ENCODE results near the gene CEP41. TPM values are rescaled to one million over a fixed set of nuclear protein-coding genes. Genes with fewer than 3 reads are reported as not detected.
A peak's percentile ranks its signal among the peaks of the same experiment; 100 is the strongest.

CEP41 gene
- total RNA-seq, 2 donors from 2014 or later = 11.4 to 13.0 TPM

GRCh38 chr7:130433301-130433700 lies 7.5 kb downstream of the CEP41 start:
- Mint-ChIP-seq H3K4me1 (no peaks in the 10 kb centered on the region), H3K27me3 (ENCODE audit: insufficient read depth) (no peaks in the 10 kb centered on the region), H3K4me3 (no peak overlapping the region), H3K27ac (no peak overlapping the region), H3K9me3 (no peaks in the 10 kb centered on the region), H3K36me3 (ENCODE audit: low read depth) (peaks cover 2% of the 10 kb centered on the region)
- Histone ChIP-seq H3K9me3 (ENCODE audit: control insufficient read depth, low read length) (no peaks in the 10 kb centered on the region), H3K27ac (ENCODE audit: low read depth, low read length) (no peak overlapping the region), H3K4me3 (ENCODE audit: low read length) (no peak overlapping the region), H3K9ac (ENCODE audit: extremely low read depth, low read length, poor library complexity, severe bottlenecking) (no peak overlapping the region), H3K4me1 (ENCODE audit: control insufficient read depth, insufficient read depth, low read length) (no peaks in the 10 kb centered on the region), H3K36me3 (ENCODE audit: control insufficient read depth, insufficient read depth, low read length) (no peaks in the 10 kb centered on the region), H3K27me3 (ENCODE audit: control insufficient read depth, insufficient read depth, low read length, poor library complexity, severe bottlenecking) (no peaks in the 10 kb centered on the region)
- no peak for TF ChIP-seq CTCF (conservative IDR thresholded peaks at IDR 0.05)
- no peak for DNase-seq
- WGBS, 2 experiments (ENCODE audit: insufficient coverage in 1 of 2, insufficient read length in 1 of 2) = 92 to 94% methylated on average over 1 of the region's 1 CpG

- Histone ChIP-seq H3K9ac (ENCODE audit: extremely low read depth, low read length, poor library complexity, severe bottlenecking) (no peak overlapping the region), H3K27me3 (ENCODE audit: control insufficient read depth, insufficient read depth, low read length, poor library complexity, severe bottlenecking) (no peaks in the 10 kb centered on the region), H3K27ac (ENCODE audit: low read depth, low read length) (no peak overlapping the region), H3K4me1 (ENCODE audit: control insufficient read depth, insufficient read depth, low read length) (no peaks in the 10 kb centered on the region), H3K4me3 (ENCODE audit: low read length) (no peak overlapping the region), H3K36me3 (ENCODE audit: control insufficient read depth, insufficient read depth, low read length) (no peaks in the 10 kb centered on the region), H3K9me3 (ENCODE audit: control insufficient read depth, low read length) (no peaks in the 10 kb centered on the region)
- Mint-ChIP-seq H3K9me3 (no peaks in the 10 kb centered on the region), H3K27ac (no peak overlapping the region), H3K4me1 (no peaks in the 10 kb centered on the region), H3K4me3 (no peak overlapping the region), H3K27me3 (ENCODE audit: insufficient read depth) (no peaks in the 10 kb centered on the region), H3K36me3 (ENCODE audit: low read depth) (peaks cover 2% of the 10 kb centered on the region)
- no peak for DNase-seq
- WGBS, 2 experiments (ENCODE audit: insufficient coverage in 1 of 2, insufficient read length in 1 of 2) = 91% methylated on average over 3 of the region's 3 CpGs
- no peak for TF ChIP-seq CTCF (conservative IDR thresholded peaks at IDR 0.05)
These were observed 7.9 kb downstream of the CEP41 start for GRCh38 chr7:130432886-130433285.

- Histone ChIP-seq H3K4me1 (ENCODE audit: control insufficient read depth, insufficient read depth, low read length) (no peaks in the 10 kb centered on the region), H3K9ac (ENCODE audit: extremely low read depth, low read length, poor library complexity, severe bottlenecking) (no peak overlapping the region), H3K36me3 (ENCODE audit: control insufficient read depth, insufficient read depth, low read length) (no peaks in the 10 kb centered on the region), H3K4me3 (ENCODE audit: low read length) (no peak overlapping the region), H3K27ac (ENCODE audit: low read depth, low read length) (peak overlapping the region; percentile 11), H3K27me3 (ENCODE audit: control insufficient read depth, insufficient read depth, low read length, poor library complexity, severe bottlenecking) (no peaks in the 10 kb centered on the region), H3K9me3 (ENCODE audit: control insufficient read depth, low read length) (no peaks in the 10 kb centered on the region)
- Mint-ChIP-seq H3K4me3 (no peak overlapping the region), H3K27me3 (ENCODE audit: insufficient read depth) (no peaks in the 10 kb centered on the region), H3K9me3 (no peaks in the 10 kb centered on the region), H3K4me1 (no peaks in the 10 kb centered on the region), H3K36me3 (ENCODE audit: low read depth) (peaks cover 2% of the 10 kb centered on the region), H3K27ac (no peak overlapping the region)
- no peak for DNase-seq
- 83 to 86% methylated on average over 5 of the region's 5 CpGs for WGBS, 2 experiments (ENCODE audit: insufficient coverage in 1 of 2, insufficient read length in 1 of 2)
- no peak for TF ChIP-seq CTCF (conservative IDR thresholded peaks at IDR 0.05)
These were observed 9.8 kb downstream of the CEP41 start for GRCh38 chr7:130430841-130431666.

Measured in endodermal cell (in vitro differentiated cells).